GM12864 (cell line): ENCODE results near the gene SART1.

Experiments used
- DNase-seq: peaks from one replicate; pipeline ENCODE4 v3.0.0-alpha.2; 2011; ENCODE audit warnings: low read depth
- H3K4me3 ChIP-seq: 2 replicates; pipeline ENCODE4 v1.5.1; 2011; ENCODE audit warnings: mild to moderate bottlenecking, low read depth, low read length, control low read depth
- TF ChIP-seq, protein P1 (sequence below): IDR thresholded peaks from 2 replicates; pipeline ENCODE4 v1.5.1; 2011; ENCODE audit warnings: low read depth, mild to moderate bottlenecking, moderate library complexity, low read length, control low read depth, inconsistent platforms; ENCODE audit errors: missing control alignments

The SART1 gene

DNA sequence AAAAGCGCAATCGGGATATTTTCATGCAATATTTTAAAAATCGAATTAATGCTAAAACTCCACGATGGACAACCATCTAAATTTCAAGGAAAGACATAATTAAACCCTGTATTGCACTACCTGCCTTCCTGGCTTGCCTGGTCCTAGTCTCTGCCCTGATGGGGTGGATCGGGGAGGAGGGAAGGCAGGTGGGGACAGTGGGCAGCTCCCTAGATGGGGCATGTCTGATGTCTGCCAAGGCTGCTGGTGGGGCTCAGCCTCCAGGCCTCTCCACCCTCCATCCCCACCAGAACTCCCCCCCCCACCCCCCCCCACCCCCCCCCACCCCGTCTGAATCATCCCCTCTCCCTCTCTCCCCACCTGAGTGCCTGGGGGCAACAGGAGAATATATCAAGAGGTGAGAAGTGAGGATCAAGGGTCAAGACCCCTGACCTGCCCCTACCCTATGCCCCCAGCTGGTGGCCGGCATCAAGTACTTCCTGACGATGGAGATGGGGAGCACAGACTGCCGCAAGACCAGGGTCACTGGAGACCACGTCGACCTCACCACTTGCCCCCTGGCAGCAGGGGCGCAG is 50.9 kb downstream of the SART1 start:
- no peak for DNase-seq
- H3K4me3 ChIP-seq: no peak overlapping the region
- TF ChIP-seq, protein P1, sequence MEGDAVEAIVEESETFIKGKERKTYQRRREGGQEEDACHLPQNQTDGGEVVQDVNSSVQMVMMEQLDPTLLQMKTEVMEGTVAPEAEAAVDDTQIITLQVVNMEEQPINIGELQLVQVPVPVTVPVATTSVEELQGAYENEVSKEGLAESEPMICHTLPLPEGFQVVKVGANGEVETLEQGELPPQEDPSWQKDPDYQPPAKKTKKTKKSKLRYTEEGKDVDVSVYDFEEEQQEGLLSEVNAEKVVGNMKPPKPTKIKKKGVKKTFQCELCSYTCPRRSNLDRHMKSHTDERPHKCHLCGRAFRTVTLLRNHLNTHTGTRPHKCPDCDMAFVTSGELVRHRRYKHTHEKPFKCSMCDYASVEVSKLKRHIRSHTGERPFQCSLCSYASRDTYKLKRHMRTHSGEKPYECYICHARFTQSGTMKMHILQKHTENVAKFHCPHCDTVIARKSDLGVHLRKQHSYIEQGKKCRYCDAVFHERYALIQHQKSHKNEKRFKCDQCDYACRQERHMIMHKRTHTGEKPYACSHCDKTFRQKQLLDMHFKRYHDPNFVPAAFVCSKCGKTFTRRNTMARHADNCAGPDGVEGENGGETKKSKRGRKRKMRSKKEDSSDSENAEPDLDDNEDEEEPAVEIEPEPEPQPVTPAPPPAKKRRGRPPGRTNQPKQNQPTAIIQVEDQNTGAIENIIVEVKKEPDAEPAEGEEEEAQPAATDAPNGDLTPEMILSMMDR: no peak

DNA sequence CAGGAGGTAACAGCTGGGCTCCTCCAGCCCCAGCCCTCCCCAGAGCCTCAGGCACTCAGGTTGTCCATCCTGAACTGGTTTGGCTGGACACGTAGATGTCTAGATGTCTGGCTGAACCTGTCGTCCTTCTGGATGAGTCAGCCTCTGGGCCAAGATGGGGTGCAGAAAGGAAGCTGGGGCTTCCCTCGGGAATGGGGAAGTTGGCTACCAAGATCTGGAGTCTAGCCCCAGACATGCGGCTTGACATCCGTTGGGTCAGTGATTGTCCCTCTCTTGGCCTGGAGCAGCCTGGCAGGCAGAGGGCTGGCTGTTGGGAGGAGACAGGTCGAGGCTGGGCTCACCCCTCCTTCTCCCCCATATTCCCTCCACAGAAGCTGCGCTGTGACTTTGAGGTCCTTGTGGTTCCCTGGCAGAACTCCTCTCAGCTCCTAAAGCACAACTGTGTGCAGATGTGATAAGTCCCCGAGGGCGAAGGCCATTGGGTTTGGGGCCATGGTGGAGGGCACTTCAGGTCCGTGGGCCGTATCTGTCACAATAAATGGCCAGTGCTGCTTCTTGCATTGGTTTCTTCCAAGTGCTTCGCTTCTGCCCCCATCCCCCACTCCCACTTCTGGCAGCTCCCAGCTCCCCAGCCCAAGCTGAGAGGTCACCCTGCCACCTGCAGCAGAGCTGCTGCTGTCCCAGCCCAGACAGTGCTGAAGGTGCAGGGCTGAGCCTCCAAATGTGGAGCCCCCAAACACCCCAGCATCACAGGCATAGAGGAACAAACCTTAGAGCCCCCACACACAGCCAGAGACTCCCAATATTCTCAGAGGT is 51.6 kb downstream of the SART1 start:
- no peak overlapping the region for H3K4me3 ChIP-seq
- TF ChIP-seq, protein P1: no peak
- no peak for DNase-seq

DNA sequence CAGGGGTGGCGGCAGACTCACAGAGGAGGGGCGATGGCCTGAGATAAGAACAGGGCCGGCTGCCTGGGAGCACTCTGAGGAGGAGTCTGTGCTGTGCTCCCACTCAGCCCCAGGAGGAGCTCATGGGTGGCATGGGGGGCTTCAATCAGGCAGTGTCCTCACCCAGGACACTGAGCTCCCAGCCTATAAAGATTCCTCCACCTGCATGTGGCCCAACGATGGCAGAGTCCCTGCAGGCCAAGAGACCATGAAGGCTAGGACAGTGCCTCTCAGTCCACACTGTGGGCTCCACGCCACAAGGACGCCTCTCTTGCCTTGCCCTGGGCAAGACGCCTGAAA is 52.2 kb downstream of the SART1 start:
- DNase-seq: no peak
- TF ChIP-seq, protein P1: no peak
- no peak overlapping the region for H3K4me3 ChIP-seq

DNA sequence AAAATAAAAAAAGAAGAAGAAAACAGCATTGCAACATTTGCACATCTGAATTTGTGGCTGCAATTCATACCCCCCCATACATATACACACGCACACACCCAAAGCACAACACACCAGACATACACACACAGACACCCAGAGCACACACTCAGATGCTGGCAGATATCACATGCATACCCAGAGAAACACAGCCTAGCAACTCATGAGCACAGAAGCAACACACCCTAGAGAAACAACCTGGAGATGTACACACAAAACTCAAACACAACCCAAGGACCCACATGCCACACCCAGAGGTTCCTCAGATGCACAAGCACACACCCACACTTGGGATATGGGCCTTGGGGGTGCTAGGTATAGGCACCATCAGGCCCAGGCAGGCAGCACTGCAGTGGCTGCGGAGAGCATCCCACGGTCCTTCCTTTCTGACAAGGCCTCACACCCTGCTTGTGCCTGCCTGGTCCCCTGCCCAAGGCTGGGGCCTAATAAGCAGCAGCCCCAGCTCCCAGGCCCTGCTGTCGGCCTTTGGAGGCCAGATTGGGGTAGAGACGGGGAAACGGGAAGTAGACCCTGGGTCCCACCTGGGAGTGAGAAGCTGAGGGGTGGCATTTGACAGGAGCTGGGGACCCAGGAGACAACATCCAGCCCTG is 53.4 kb downstream of the SART1 start:
- no peak overlapping the region for H3K4me3 ChIP-seq
- no peak for DNase-seq
- TF ChIP-seq, protein P1: no peak

DNA sequence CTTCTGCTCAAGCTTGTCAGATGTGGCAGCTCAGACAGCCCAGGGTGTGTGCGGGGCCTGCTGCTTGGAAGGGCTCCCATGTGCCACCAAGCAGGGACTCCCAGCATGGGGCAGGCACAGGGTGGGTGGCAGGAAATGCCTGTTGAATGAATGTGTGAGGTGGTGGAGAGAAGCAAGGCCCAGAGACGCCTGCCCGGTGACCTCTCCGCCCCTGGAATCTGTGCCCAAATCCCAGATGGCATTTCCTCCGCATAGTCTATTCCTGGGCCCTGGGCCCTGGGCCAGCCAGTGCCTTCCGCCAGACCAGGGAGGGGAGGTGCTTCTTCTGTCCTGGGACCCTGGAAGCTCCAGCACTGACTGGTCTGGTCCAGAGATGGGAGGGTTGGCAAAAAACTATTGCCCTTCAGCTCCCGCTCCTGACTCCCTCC is 53.9 kb downstream of the SART1 start:
- TF ChIP-seq, protein P1: no peak
- no peak for DNase-seq
- no peak overlapping the region for H3K4me3 ChIP-seq

DNA sequence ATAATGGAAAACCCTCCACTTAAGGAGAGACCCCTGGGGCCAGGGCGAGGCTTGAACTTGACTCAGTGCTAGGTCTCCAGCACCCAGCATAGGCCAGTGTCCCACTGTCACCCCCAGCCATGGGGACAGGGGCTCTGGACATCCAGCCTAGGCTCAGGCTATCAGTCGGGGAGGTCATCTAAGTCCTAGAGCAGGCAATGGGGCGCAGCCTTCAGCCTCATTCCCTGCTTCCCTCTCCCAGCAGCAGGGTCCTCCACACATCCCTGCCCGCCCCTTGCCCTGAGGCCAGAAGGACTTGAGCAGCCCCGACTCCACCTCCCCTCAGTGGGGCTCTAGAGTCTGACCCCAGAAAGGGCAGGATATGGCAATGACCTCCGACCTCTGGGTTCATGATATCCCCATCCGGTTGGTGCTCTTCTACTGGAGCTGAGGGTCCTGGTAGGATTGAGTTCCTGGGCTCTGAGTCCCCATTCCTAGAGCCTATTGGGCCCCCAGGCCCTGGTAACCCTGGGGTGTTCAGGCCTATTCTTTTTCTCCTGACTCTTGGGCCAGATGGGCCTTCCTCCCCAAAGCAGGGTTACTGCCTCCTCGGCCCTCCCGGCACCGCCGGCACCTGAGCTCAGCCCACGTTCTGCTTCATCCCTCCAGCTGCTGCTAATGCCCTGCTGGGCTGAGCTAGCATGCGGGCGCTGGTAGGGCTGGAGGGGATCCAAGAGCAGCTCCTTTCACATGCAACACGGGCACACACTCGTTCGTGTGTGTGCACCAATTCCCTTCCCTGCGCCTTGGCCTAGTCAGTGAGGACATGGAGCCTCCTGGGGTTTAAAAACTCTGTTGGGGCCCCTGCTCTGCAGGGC is 54.6 kb downstream of the SART1 start:
- TF ChIP-seq, protein P1: no peak
- H3K4me3 ChIP-seq: no peak overlapping the region
- DNase-seq: no peak
